HFFc6 (cell line): ENCODE data around the gene BACE1. TPM values are rescaled to one million over a fixed set of nuclear protein-coding genes. Genes with fewer than 3 reads are reported as not detected.

Experiments
- DNase-seq: peaks from one replicate; pipeline ENCODE4 v3.0.0-alpha.2; 2018
- H3K27ac Mint-ChIP-seq: 2 replicates; pipeline ENCODE4 v1.8.0; 2020; ENCODE audit warnings: mild to moderate bottlenecking, mixed read lengths
- H3K27me3 Mint-ChIP-seq: 2 replicates; pipeline ENCODE4 v1.8.0; 2021; ENCODE audit warnings: mild to moderate bottlenecking, moderate library complexity, mixed read lengths; ENCODE audit not compliant: insufficient read depth
- H3K36me3 Mint-ChIP-seq: 2 replicates; pipeline ENCODE4 v1.8.0; 2021; ENCODE audit warnings: low read depth, mixed read lengths
- H3K4me1 Mint-ChIP-seq: 2 replicates; pipeline ENCODE4 v1.8.0; 2020; ENCODE audit warnings: low read depth, mixed read lengths
- H3K4me3 Mint-ChIP-seq: 2 replicates; pipeline ENCODE4 v1.8.0; 2020; ENCODE audit warnings: mild to moderate bottlenecking, moderate library complexity, mixed read lengths
- H3K9me3 Mint-ChIP-seq: 2 replicates; pipeline ENCODE4 v1.8.0; 2020; ENCODE audit warnings: mild to moderate bottlenecking, mixed read lengths
- CTCF ChIP-seq: fragments of 200-600 bp; sonication (generic); IDR thresholded peaks from 2 replicates; pipeline ENCODE4 v1.5.0; 2021; ENCODE audit warnings: antibody characterized with exemption, mild to moderate bottlenecking
- total RNA-seq, 6 experiments: library from RNA; stranded (reverse); fragmentation: NEBNext Ultra II Directional; extraction: Animal tissue kit (Norgen Biotek cat#: 25700); gene quantifications; 2 replicates in 1 of 6; 3 replicates in 5 of 6; pipeline ENCODE4 v1.2.3, GENCODE V29; 2021

Gene BACE1
- total RNA-seq, 6 experiments from 2014 or later: 59.6 to 80.8 (median 70.7) TPM

DNA sequence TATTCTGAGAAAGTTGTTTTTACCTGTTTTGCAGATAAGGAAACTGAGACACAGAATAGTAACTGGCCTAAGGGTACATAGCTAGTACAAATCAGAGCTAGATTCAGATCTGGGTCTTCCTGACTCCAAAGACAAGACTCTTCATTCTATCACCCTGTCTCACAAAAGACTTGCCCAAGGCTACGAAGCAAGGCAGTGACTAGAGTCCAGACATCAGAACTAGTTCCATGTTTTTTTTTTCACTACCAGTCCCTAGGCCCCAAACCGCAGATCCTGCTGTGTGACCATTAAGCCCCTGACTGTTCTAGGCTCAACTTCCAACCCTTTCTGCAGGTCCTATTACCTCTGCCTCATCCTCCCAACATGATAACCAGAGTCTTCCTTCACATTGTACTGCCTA is 23.4 kb downstream of the BACE1 start:
- Mint-ChIP-seq H3K27ac (no peak overlapping the region), H3K9me3 (no peaks in the 10 kb centered on the region), H3K4me3 (no peak overlapping the region), H3K36me3 (peaks cover 55% of the 10 kb centered on the region), H3K27me3 (peaks cover 3% of the 10 kb centered on the region), H3K4me1 (no peaks in the 10 kb centered on the region)
- DNase-seq: no peak
- TF ChIP-seq CTCF: no peak

DNA sequence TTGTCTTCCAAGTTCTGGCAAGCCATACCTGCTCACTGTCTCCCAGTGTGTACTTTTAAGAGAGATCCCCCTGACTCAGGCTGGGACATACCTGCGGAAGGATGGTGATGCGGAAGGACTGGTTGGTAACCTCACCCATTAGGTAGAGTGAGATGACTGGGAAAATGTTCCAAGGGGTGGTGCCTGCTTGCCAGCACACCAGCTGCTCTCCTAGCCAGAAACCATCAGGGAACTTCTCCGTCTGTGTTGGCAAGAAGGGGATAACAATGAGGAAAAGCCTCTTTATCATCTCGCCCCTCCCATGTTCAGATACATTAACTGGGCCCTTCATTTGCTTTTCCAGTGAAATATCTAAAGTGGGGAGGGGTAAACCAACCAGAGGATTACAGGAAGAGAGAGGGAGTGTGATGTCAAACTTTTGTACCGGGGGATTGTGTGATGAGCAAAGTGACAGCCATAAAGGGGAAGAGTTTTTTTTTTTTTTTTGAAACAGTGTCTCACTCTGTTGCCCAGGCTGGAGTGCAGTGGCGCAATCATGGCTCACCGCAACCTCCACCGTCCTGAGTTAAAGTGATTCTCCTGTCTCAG is 25.2 kb downstream of the BACE1 start, which contains the start of gene BACE1-AS:
BACE1-AS (plus strand) TSS at position 538 of the 588 bp plus-strand sequence.
- no peaks in the 10 kb centered on the region for H3K4me1 Mint-ChIP-seq
- H3K4me3 Mint-ChIP-seq: no peak within 1 kb of the TSS
- no peak for TF ChIP-seq CTCF
- H3K27me3 Mint-ChIP-seq: peaks cover 3% of the 10 kb centered on the region
- no peaks in the 10 kb centered on the region for H3K9me3 Mint-ChIP-seq
- peak within 1 kb of the TSS; percentile 40; the same call in 1 of the 2 replicates for H3K27ac Mint-ChIP-seq
- DNase-seq: no peak
- peaks cover 56% of the 10 kb centered on the region for H3K36me3 Mint-ChIP-seq

- Mint-ChIP-seq H3K4me1 (no peaks in the 10 kb centered on the region), H3K4me3 (no peak overlapping the region), H3K27me3 (peaks cover 1% of the 10 kb centered on the region), H3K9me3 (no peaks in the 10 kb centered on the region), H3K27ac (no peak overlapping the region), H3K36me3 (peaks cover 65% of the 10 kb centered on the region)
- no peak for DNase-seq
- TF ChIP-seq CTCF: no peak
These were observed 26.3 kb downstream of the BACE1 start for GRCh38 chr11:117289795-117290194.

- H3K9me3 Mint-ChIP-seq: no peaks in the 10 kb centered on the region
- TF ChIP-seq CTCF: no peak
- no peak overlapping the region for H3K4me3 Mint-ChIP-seq
- no peak for DNase-seq
- H3K4me1 Mint-ChIP-seq: peaks cover 3% of the 10 kb centered on the region
- peaks cover 65% of the 10 kb centered on the region for H3K36me3 Mint-ChIP-seq
- H3K27me3 Mint-ChIP-seq: no peaks in the 10 kb centered on the region; the same call in 1 of the 2 replicates
- no peak overlapping the region for H3K27ac Mint-ChIP-seq
These were observed 28.4 kb downstream of the BACE1 start for GRCh38 chr11:117287668-117288067.

- Mint-ChIP-seq H3K27ac (no peak overlapping the region), H3K4me3 (no peak overlapping the region), H3K4me1 (peaks cover 13% of the 10 kb centered on the region), H3K27me3 (no peaks in the 10 kb centered on the region; the same call in 1 of the 2 replicates), H3K36me3 (peaks cover 71% of the 10 kb centered on the region), H3K9me3 (no peaks in the 10 kb centered on the region)
- DNase-seq: no peak
- no peak for TF ChIP-seq CTCF
These were observed 29.5 kb downstream of the BACE1 start for GRCh38 chr11:117286588-117286987.
